H1 (cell line): ENCODE data around the gene ROBO2. TPM values are rescaled to one million over a fixed set of nuclear protein-coding genes. Genes with fewer than 3 reads are reported as not detected.

Experiments
- CTCF ChIA-PET: fragments of 300-600 bp; sonication (Branson Sonifier 250); formaldehyde crosslinking; loops from one replicate; lab custom pipeline; 2021; ENCODE audit not compliant: partially characterized antibody; lab: Charles Lee
- POLR2A ChIA-PET: fragments of 300-600 bp; sonication (Branson Sonifier 250); formaldehyde crosslinking; loops from one replicate; lab custom pipeline; 2021; ENCODE audit warnings: inconsistent platforms; ENCODE audit not compliant: partially characterized antibody; lab: Charles Lee
- DNase-seq, 2 experiments: peaks; one replicate each; pipeline versions ENCODE4 v3.0.0 to v3.0.0-alpha.2; 2010 to 2022; ENCODE audit warnings: low spot score in 2 of 2, low read depth in 1 of 2, mixed read lengths in 1 of 2
- FAIRE-seq: peaks from 2 replicates; lab custom pipeline; 2011; peaks lifted over from hg19 to GRCh38; lab: Jason Lieb, UNC
- H2AFZ ChIP-seq: 2 replicates; pipeline ENCODE4 v1.8.1; 2012; ENCODE audit warnings: low read length, inconsistent platforms
- H2AK5ac ChIP-seq: 2 replicates; pipeline ENCODE4 v1.6.1; 2013; ENCODE audit warnings: low read depth, low read length
- H2BK120ac ChIP-seq: replicated peaks from 2 replicates; pipeline ENCODE3; 2013; ENCODE audit warnings: low read depth, low read length, inconsistent platforms
- H2BK12ac ChIP-seq: 2 replicates; pipeline ENCODE4 v1.6.1; 2013; ENCODE audit warnings: low read depth, low read length
- H2BK15ac ChIP-seq: 2 replicates; pipeline ENCODE4 v1.6.1; 2013; ENCODE audit warnings: low read length
- H2BK20ac ChIP-seq: 2 replicates; pipeline ENCODE4 v1.6.1; 2013; ENCODE audit warnings: low read length
- H2BK5ac ChIP-seq: 2 replicates; pipeline ENCODE4 v1.6.1; 2013; ENCODE audit warnings: low read depth, low read length
- H3K14ac ChIP-seq: 2 replicates; pipeline ENCODE4 v1.6.1; 2013; ENCODE audit warnings: inconsistent platforms; ENCODE audit not compliant: insufficient read length
- H3K18ac ChIP-seq: 2 replicates; pipeline ENCODE4 v1.6.1; 2013; ENCODE audit warnings: low read length; ENCODE audit errors: extremely low read depth
- H3K23ac ChIP-seq: 2 replicates; pipeline ENCODE4 v1.6.1; 2013; ENCODE audit warnings: inconsistent platforms; ENCODE audit not compliant: insufficient read length
- H3K23me2 ChIP-seq: 2 replicates; pipeline ENCODE4 v1.6.1; 2013; ENCODE audit warnings: low read depth, low read length
- H3K27ac ChIP-seq: 2 replicates; pipeline ENCODE4 v1.6.1; 2011; ENCODE audit warnings: low read depth, low read length, inconsistent platforms
- H3K27me3 ChIP-seq, 4 experiments: replicated peaks in 1 of 4; 1 replicate in 1 of 4; 2 replicates in 3 of 4; pipeline versions ENCODE4 v1.6.1 to v1.8.1; 2011 to 2013; ENCODE audit warnings: low read length in 3 of 4, mild to moderate bottlenecking in 3 of 4, inconsistent platforms in 2 of 4, mixed read lengths in 2 of 4, moderate library complexity in 1 of 4; ENCODE audit not compliant: control insufficient read depth in 3 of 4, insufficient read depth in 3 of 4; ENCODE audit errors: extremely low read depth in 1 of 4
- H3K36me3 ChIP-seq, 4 experiments: 2 replicates each; pipeline versions ENCODE4 v1.6.1 to v1.8.1; 2011 to 2013; ENCODE audit warnings: mild to moderate bottlenecking in 4 of 4, low read length in 3 of 4, moderate library complexity in 2 of 4, control low read depth in 1 of 4, inconsistent platforms in 1 of 4; ENCODE audit not compliant: insufficient read depth in 4 of 4, control insufficient read depth in 2 of 4
- H3K4ac ChIP-seq: replicated peaks from 2 replicates; pipeline ENCODE3; 2013; ENCODE audit warnings: low read length, low read depth, mixed read lengths, inconsistent platforms; ENCODE audit not compliant: insufficient read length
- H3K4me1 ChIP-seq, 4 experiments: replicated peaks in 1 of 4; 1 replicate in 1 of 4; 2 replicates in 3 of 4; pipeline versions ENCODE4 v1.6.1 to v1.8.1; 2011 to 2013; ENCODE audit warnings: low read length in 3 of 4, inconsistent platforms in 2 of 4, mixed read lengths in 1 of 4; ENCODE audit not compliant: insufficient read depth in 4 of 4, control insufficient read depth in 3 of 4
- H3K4me2 ChIP-seq, 2 experiments: 2 replicates each; pipeline versions ENCODE4 v1.6.1 to v1.8.1; 2011 to 2013; ENCODE audit warnings: low read depth in 2 of 2, low read length in 2 of 2, control low read depth in 1 of 2, inconsistent platforms in 1 of 2, mild to moderate bottlenecking in 1 of 2; ENCODE audit not compliant: insufficient read depth in 1 of 2
- H3K4me3 ChIP-seq, 4 experiments: fragments of 200-600, 300-600 bp in 1 of 4; sonication (generic), shearing (Covaris generic), sonication (Bioruptor Twin) in 1 of 4; 2 replicates each; pipeline versions ENCODE4 v1.5.1 to v1.8.1; 2011 to 2016; ENCODE audit warnings: low read length in 4 of 4, low read depth in 3 of 4, control low read depth in 2 of 4, inconsistent platforms in 2 of 4, mild to moderate bottlenecking in 2 of 4, mixed read lengths in 1 of 4, moderate library complexity in 1 of 4; ENCODE audit not compliant: insufficient read depth in 2 of 4; ENCODE audit errors: extremely low read depth in 1 of 4
- H3K56ac ChIP-seq: replicated peaks from 2 replicates; pipeline ENCODE3; 2013; ENCODE audit warnings: low read depth, mild to moderate bottlenecking, mixed read lengths, low read length, inconsistent platforms; ENCODE audit not compliant: insufficient read length
- H3K79me1 ChIP-seq: 2 replicates; pipeline ENCODE4 v1.6.1; 2013; ENCODE audit warnings: low read depth, low read length, control low read depth
- H3K79me2 ChIP-seq, 2 experiments: 2 replicates each; pipeline versions ENCODE4 v1.6.1 to v1.8.1; 2012 to 2013; ENCODE audit warnings: low read length in 2 of 2, mild to moderate bottlenecking in 2 of 2, inconsistent platforms in 1 of 2; ENCODE audit not compliant: insufficient read depth in 2 of 2, control insufficient read depth in 1 of 2
- H3K9ac ChIP-seq, 4 experiments: replicated peaks in 1 of 4; 1 replicate in 1 of 4; 2 replicates in 3 of 4; pipeline versions ENCODE4 v1.6.1 to v1.8.1; 2011 to 2013; ENCODE audit warnings: low read depth in 3 of 4, low read length in 3 of 4, control low read depth in 2 of 4, mild to moderate bottlenecking in 2 of 4, moderate library complexity in 2 of 4, inconsistent platforms in 1 of 4; ENCODE audit errors: extremely low read depth in 1 of 4
- H3K9me3 ChIP-seq, 2 experiments: 2 replicates each; pipeline versions ENCODE4 v1.6.1 to v1.8.1; 2012 to 2013; ENCODE audit warnings: mild to moderate bottlenecking in 2 of 2, moderate library complexity in 2 of 2, control low read depth in 1 of 2, inconsistent platforms in 1 of 2, low read depth in 1 of 2, low read length in 1 of 2, mixed read lengths in 1 of 2; ENCODE audit not compliant: insufficient read depth in 2 of 2
- H4K20me1 ChIP-seq, 2 experiments: replicated peaks in 1 of 2; 2 replicates each; pipeline versions ENCODE3 to v1.8.1; 2011 to 2013; ENCODE audit warnings: inconsistent platforms in 2 of 2, low read length in 2 of 2, mild to moderate bottlenecking in 1 of 2; ENCODE audit not compliant: insufficient read depth in 2 of 2, control insufficient read depth in 1 of 2
- H4K5ac ChIP-seq: 2 replicates; pipeline ENCODE4 v1.6.1; 2013; ENCODE audit warnings: low read length, low read depth, mixed read lengths, inconsistent platforms; ENCODE audit not compliant: insufficient read length
- H4K8ac ChIP-seq: 2 replicates; pipeline ENCODE4 v1.8.0; 2013; ENCODE audit warnings: mild to moderate bottlenecking, moderate library complexity, low read length, inconsistent platforms; ENCODE audit not compliant: insufficient read depth; ENCODE audit errors: extremely low read depth
- H4K91ac ChIP-seq: replicated peaks from 2 replicates; pipeline ENCODE3; 2013; ENCODE audit warnings: low read length, mixed read lengths, inconsistent platforms; ENCODE audit not compliant: insufficient read length
- BACH1 ChIP-seq: IDR thresholded peaks from 2 replicates; pipeline ENCODE4 v1.6.1; 2012; ENCODE audit warnings: low read length, improper control_type of control experiment
- FOSL1 ChIP-seq: IDR thresholded peaks from 2 replicates; pipeline ENCODE4 v1.6.1; 2011; ENCODE audit warnings: mild to moderate bottlenecking, low read depth, low read length, moderate library complexity; ENCODE audit not compliant: insufficient read depth
- GABPA ChIP-seq: IDR thresholded peaks from 2 replicates; pipeline ENCODE4 v1.6.1; 2011; ENCODE audit warnings: mild to moderate bottlenecking, low read length, moderate library complexity, borderline replicate concordance; ENCODE audit not compliant: insufficient read depth
- KDM4A ChIP-seq: IDR thresholded peaks from one replicate; pipeline ENCODE4 v1.7.1; 2012; ENCODE audit warnings: low read depth, mild to moderate bottlenecking, moderate library complexity, low read length, inconsistent platforms; ENCODE audit not compliant: severe bottlenecking
- KDM5A ChIP-seq: fragments of 200-600 bp; IDR thresholded peaks from 2 replicates; pipeline ENCODE4 v1.7.1; 2012; ENCODE audit warnings: mild to moderate bottlenecking, low read length, inconsistent platforms, mixed read lengths
- NANOG ChIP-seq: IDR thresholded peaks from 2 replicates; pipeline ENCODE4 v1.6.1; 2011; ENCODE audit warnings: low read length, low read depth, mild to moderate bottlenecking, inconsistent platforms; ENCODE audit not compliant: insufficient read depth, poor library complexity, severe bottlenecking
- RFX5 ChIP-seq: IDR thresholded peaks from 2 replicates; pipeline ENCODE4 v1.6.1; 2011; ENCODE audit warnings: low read depth, low read length, improper control_type of control experiment, borderline replicate concordance
- SP1 ChIP-seq: IDR thresholded peaks from 2 replicates; pipeline ENCODE4 v1.6.1; 2011; ENCODE audit warnings: low read depth, low read length
- SUZ12 ChIP-seq: fragments of 200-600 bp; sonication (generic); IDR thresholded peaks from 2 replicates; pipeline ENCODE4 v1.6.1; 2012; ENCODE audit warnings: mild to moderate bottlenecking, inconsistent platforms, low read length, moderate library complexity, mixed read lengths
- TBP ChIP-seq: IDR thresholded peaks from 2 replicates; pipeline ENCODE4 v1.6.1; 2011; ENCODE audit warnings: low read depth, low read length, improper control_type of control experiment
- TCF12 ChIP-seq: IDR thresholded peaks from 2 replicates; pipeline ENCODE4 v1.6.1; 2011; ENCODE audit warnings: low read depth, mild to moderate bottlenecking, low read length
- YY1 ChIP-seq: IDR thresholded peaks from 2 replicates; pipeline ENCODE4 v1.6.1; 2011; ENCODE audit warnings: low read depth, mild to moderate bottlenecking, low read length
- polyA plus RNA-seq, 7 experiments: library from polyadenylated mRNA; depleted of rRNA in 3 of 7; stranded (reverse) in 5 of 7; unstranded in 2 of 7; fragments of >200 nt in 5 of 7; fragments of 200-250 nt in 2 of 7; gene quantifications; 1 replicate in 5 of 7; 2 replicates in 1 of 7; 4 replicates in 1 of 7; pipeline versions ENCODE4 v1.2.1 to v1.2.3, GENCODE V29; 2011 to 2013; ENCODE audit warnings: missing spikeins in 2 of 7, mixed read lengths in 2 of 7
- total RNA-seq: library from RNA; stranded (reverse); fragmentation: NEBNext Ultra II Directional; extraction: Animal tissue kit (Norgen Biotek cat#: 25700); gene quantifications from 2 replicates; pipeline ENCODE4 v1.2.1, GENCODE V29; 2021

The ROBO2 gene
- total and polyA plus RNA-seq, 2 of the 8 experiments (the other 6 are each of a cell fraction or from before 2014, with no cell fraction given), result 1.5 to 2.9 TPM

GRCh38 chr3:77479021-77479420 is 439.1 kb downstream of the ROBO2 start:
- Histone ChIP-seq H2BK5ac (no peak overlapping the region), H3K23me2 (no peaks in the 10 kb centered on the region), H3K4me2 (no peak overlapping the region), H4K91ac (no peak overlapping the region), H3K14ac (no peak overlapping the region), H3K4me1 (peaks cover 0 to 10% (median 9%) of the 10 kb centered on the region in 4 experiments; a peak in 5 of 7 replicates), H3K4ac (no peak overlapping the region), H2AFZ (no peak overlapping the region), H3K79me1 (no peaks in the 10 kb centered on the region), H3K36me3 (no peaks in the 10 kb centered on the region; a peak in 2 of 8 replicates), H3K27me3 (no peaks in the 10 kb centered on the region), H3K9me3 (no peaks in the 10 kb centered on the region), H4K20me1 (no peaks in the 10 kb centered on the region), H3K27ac (no peak overlapping the region), H2AK5ac (no peak overlapping the region), H3K56ac (no peak overlapping the region), H2BK20ac (no peak overlapping the region), H2BK15ac (no peak overlapping the region), H4K8ac (no peak overlapping the region), H3K9ac (no peak overlapping the region), H4K5ac (no peak overlapping the region), H2BK12ac (no peak overlapping the region), H2BK120ac (no peak overlapping the region), H3K18ac (no peak overlapping the region), H3K4me3 (no peak overlapping the region), H3K79me2 (no peaks in the 10 kb centered on the region), H3K23ac (no peak overlapping the region)
- POLR2A ChIA-PET, result no interaction called here
- TF ChIP-seq TCF12 (no peak), YY1 (no peak), SUZ12 (no peak), RFX5 (no peak), KDM4A (no peak), NANOG (no peak), BACH1 (no peak), FOSL1 (no peak), TBP (no peak), KDM5A (no peak), GABPA (no peak), SP1 (no peak)
- CTCF ChIA-PET, result no interaction called here
- no peak for DNase-seq
- no peak for FAIRE-seq
